OCI-LY7 (cell line): ENCODE data around the gene PLA2G4E.

ENCODE experiments used
- CTCF ChIP-seq: fragments of 200-600 bp; sonication (generic); conservative IDR thresholded peaks from 2 replicates; pipeline ENCODE4 v1.5.1; 2014; ENCODE audit warnings: mild to moderate bottlenecking, antibody characterized with exemption, low read length, moderate library complexity, mixed read lengths
- EZH2phosphoT487 ChIP-seq: fragments of 200-600 bp; sonication (generic); IDR thresholded peaks from 2 replicates; pipeline ENCODE4 v1.6.1; 2018; ENCODE audit warnings: low read depth, borderline replicate concordance, mild to moderate bottlenecking, mixed run types, antibody characterized with exemption, low read length, moderate library complexity, mixed read lengths

- TF ChIP-seq CTCF: no peak
- TF ChIP-seq EZH2phosphoT487: no peak
Observed at GRCh38 chr15:42042602-42043400, 22.0 kb upstream of the PLA2G4E start.
